ENCODE results near the gene PARD6A.

Gene PARD6A

DNA sequence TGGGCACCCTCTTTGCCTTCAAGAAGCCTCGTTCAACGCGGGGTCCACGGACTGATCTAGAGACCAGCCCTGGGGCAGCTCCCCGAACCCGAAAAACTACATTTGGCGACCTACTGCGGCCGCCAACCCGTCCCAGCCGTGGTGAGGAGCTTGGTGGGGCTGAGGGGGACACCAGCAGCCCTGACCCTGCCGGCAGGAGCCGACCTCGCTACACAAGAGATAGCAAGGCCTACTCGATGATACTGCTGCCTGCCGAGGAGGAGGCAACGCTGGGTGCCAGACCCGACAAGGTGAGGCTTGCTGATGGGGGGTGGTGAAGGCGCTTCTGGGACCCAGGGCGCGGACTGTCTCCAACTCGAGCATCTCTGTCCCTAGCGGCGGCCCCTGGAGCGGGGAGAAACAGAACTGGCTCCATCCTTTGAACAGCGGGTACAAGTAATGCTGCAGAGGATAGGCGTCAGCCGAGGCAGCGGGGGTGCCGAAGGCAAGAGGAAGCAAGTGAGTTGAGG is 6.3 kb upstream of the PARD6A start:
- 91% methylated on average over 30 of the region's 30 CpGs for WGBS
- DNase-seq: no peak
- H3K4ac ChIP-seq (ENCODE audit: low read depth in 1 of 2, low read length in 2 of 2): no peak overlapping the region
- peaks cover 0 to 21% of the 10 kb centered on the region in 2 experiments for H3K36me3 ChIP-seq (ENCODE audit: control insufficient read depth in 1 of 2, insufficient read depth in 2 of 2, low read depth in 1 of 2, low read length in 2 of 2)
- H2BK120ac ChIP-seq (ENCODE audit: low read depth, low read length): no peak overlapping the region
- H3K79me1 ChIP-seq (replicated peaks; ENCODE audit: low read length, poor library complexity, severe bottlenecking): peaks cover 7% of the 10 kb centered on the region
- no peak overlapping the region for H2AFZ ChIP-seq (ENCODE audit: low read depth, low read length)
- no peak overlapping the region for H2BK12ac ChIP-seq (ENCODE audit: low read length in 2 of 2)
- no peak overlapping the region for H4K8ac ChIP-seq (ENCODE audit: low read length)
- no peak overlapping the region for H2BK5ac ChIP-seq (ENCODE audit: low read depth, low read length, poor library complexity, severe bottlenecking)
- H3K9me3 ChIP-seq (ENCODE audit: control insufficient read depth, low read length): no peaks in the 10 kb centered on the region
- no peak overlapping the region for H3K18ac ChIP-seq (ENCODE audit: low read depth in 1 of 2, low read length in 2 of 2)
- no peak overlapping the region for H3K14ac ChIP-seq (ENCODE audit: low read length in 2 of 2)
- peaks cover 19% of the 10 kb centered on the region for H3K4me1 ChIP-seq (ENCODE audit: control insufficient read depth, insufficient read depth, low read depth, low read length)
- peaks cover 42 to 43% of the 10 kb centered on the region in 2 experiments for H3K27me3 ChIP-seq (ENCODE audit: control insufficient read depth in 1 of 2, insufficient read depth in 1 of 2, low read length in 2 of 2)
- H3K4me2 ChIP-seq (ENCODE audit: low read length, poor library complexity, severe bottlenecking): no peak overlapping the region
- H3K23ac ChIP-seq (ENCODE audit: low read length in 2 of 2): no peak overlapping the region
- H4K91ac ChIP-seq (ENCODE audit: low read length): peak overlapping the region; percentile 31
- H3K9ac ChIP-seq (ENCODE audit: low read length): no peak overlapping the region
- no peak overlapping the region for H3K4me3 ChIP-seq (ENCODE audit: insufficient read depth in 1 of 2, low read depth in 1 of 2, low read length in 2 of 2)
- no peak overlapping the region for H2AK5ac ChIP-seq (ENCODE audit: low read length, severe bottlenecking)
- no peak overlapping the region for H2BK15ac ChIP-seq (ENCODE audit: low read depth, poor library complexity, severe bottlenecking)
- no peak overlapping the region for H3K27ac ChIP-seq (ENCODE audit: low read length, poor library complexity, severe bottlenecking)

DNA sequence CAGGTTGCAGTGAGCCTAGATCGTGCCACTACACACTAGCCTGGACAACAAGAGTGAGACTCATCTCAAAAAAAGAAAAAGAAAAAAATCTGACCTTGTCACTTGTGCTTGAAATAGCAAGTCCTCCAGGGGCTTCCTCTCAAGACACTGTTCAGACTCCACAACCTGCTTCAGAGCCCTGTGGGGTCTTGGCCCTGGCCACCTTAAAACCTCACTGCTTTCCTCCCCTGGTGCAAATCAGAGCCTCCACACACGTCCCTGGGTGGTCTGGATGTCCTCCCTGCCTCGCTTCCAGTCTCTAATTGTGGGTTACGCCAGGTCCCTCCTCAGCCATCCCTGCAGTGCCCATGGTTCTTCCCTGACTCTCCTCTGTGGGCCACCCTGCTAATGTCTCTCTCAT is 5.4 kb upstream of the PARD6A start:
- Histone ChIP-seq H3K4me2 (ENCODE audit: low read length, poor library complexity, severe bottlenecking) (no peak overlapping the region), H3K14ac (ENCODE audit: low read length in 2 of 2) (no peak overlapping the region), H3K36me3 (ENCODE audit: control insufficient read depth in 1 of 2, insufficient read depth in 2 of 2, low read depth in 1 of 2, low read length in 2 of 2) (peaks cover 0 to 21% of the 10 kb centered on the region in 2 experiments), H3K23ac (ENCODE audit: low read length in 2 of 2) (no peak overlapping the region), H2AFZ (ENCODE audit: low read depth, low read length) (no peak overlapping the region), H3K27ac (ENCODE audit: low read length, poor library complexity, severe bottlenecking) (no peak overlapping the region), H2AK5ac (ENCODE audit: low read length, severe bottlenecking) (no peak overlapping the region), H3K4me1 (ENCODE audit: control insufficient read depth, insufficient read depth, low read depth, low read length) (peaks cover 22% of the 10 kb centered on the region), H2BK5ac (ENCODE audit: low read depth, low read length, poor library complexity, severe bottlenecking) (no peak overlapping the region), H4K8ac (ENCODE audit: low read length) (no peak overlapping the region), H3K27me3 (ENCODE audit: control insufficient read depth in 1 of 2, insufficient read depth in 1 of 2, low read length in 2 of 2) (peaks cover 33 to 38% of the 10 kb centered on the region in 2 experiments), H3K9me3 (ENCODE audit: control insufficient read depth, low read length) (no peaks in the 10 kb centered on the region), H2BK15ac (ENCODE audit: low read depth, poor library complexity, severe bottlenecking) (no peak overlapping the region), H3K4ac (ENCODE audit: low read depth in 1 of 2, low read length in 2 of 2) (no peak overlapping the region), H3K4me3 (ENCODE audit: insufficient read depth in 1 of 2, low read depth in 1 of 2, low read length in 2 of 2) (no peak overlapping the region), H2BK12ac (ENCODE audit: low read length in 2 of 2) (no peak overlapping the region), H2BK120ac (ENCODE audit: low read depth, low read length) (no peak overlapping the region), H3K18ac (ENCODE audit: low read depth in 1 of 2, low read length in 2 of 2) (no peak overlapping the region), H3K79me1 (replicated peaks; ENCODE audit: low read length, poor library complexity, severe bottlenecking) (peaks cover 8% of the 10 kb centered on the region), H4K91ac (ENCODE audit: low read length) (no peak overlapping the region), H3K9ac (ENCODE audit: low read length) (no peak overlapping the region)
- DNase-seq: no peak
- WGBS: 83% methylated on average over 4 of the region's 4 CpGs

DNA sequence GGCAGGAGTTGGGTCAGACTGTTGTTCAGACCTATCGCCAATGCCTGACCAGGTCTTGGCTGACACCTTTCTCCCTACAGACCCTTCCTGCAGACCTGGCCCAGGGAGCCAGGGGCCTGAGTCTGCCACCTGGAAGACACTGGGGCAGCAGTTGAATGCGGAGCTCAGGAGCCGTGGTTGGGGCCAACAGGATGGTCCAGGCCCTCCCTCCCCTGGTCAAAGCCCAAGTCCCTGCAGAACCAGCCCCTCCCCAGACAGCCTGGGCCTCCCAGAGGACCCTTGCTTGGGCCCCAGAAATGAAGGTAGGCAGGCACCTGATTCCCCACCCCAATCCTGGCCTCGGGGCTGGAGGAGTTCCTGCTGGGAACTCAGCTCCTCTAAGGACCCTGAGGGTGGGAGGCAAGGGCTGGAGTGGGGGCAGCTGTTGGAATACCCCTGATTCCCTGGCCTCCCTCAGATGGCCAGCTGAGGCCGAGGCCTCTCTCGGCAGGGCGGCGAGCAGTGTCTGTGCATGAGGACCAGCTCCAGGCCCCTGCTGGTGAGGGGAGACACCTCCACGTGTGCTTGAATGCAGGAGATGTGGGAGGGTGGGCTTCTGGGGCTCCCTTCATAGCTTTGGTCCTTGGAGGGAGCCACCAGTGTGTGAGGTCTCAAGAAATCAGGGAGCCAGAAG is 4.3 kb upstream of the PARD6A start:
- Histone ChIP-seq H3K4me3 (ENCODE audit: insufficient read depth in 1 of 2, low read depth in 1 of 2, low read length in 2 of 2) (no peak overlapping the region), H3K4me1 (ENCODE audit: control insufficient read depth, insufficient read depth, low read depth, low read length) (peaks cover 29% of the 10 kb centered on the region), H2BK120ac (ENCODE audit: low read depth, low read length) (no peak overlapping the region), H3K27ac (ENCODE audit: low read length, poor library complexity, severe bottlenecking) (no peak overlapping the region), H2BK15ac (ENCODE audit: low read depth, poor library complexity, severe bottlenecking) (no peak overlapping the region), H3K9me3 (ENCODE audit: control insufficient read depth, low read length) (no peaks in the 10 kb centered on the region), H2AK5ac (ENCODE audit: low read length, severe bottlenecking) (no peak overlapping the region), H3K18ac (ENCODE audit: low read depth in 1 of 2, low read length in 2 of 2) (no peak overlapping the region), H3K79me1 (replicated peaks; ENCODE audit: low read length, poor library complexity, severe bottlenecking) (peaks cover 8% of the 10 kb centered on the region), H4K91ac (ENCODE audit: low read length) (no peak overlapping the region), H3K4me2 (ENCODE audit: low read length, poor library complexity, severe bottlenecking) (no peak overlapping the region), H3K36me3 (ENCODE audit: control insufficient read depth in 1 of 2, insufficient read depth in 2 of 2, low read depth in 1 of 2, low read length in 2 of 2) (peaks cover 0 to 21% of the 10 kb centered on the region in 2 experiments), H3K27me3 (ENCODE audit: control insufficient read depth in 1 of 2, insufficient read depth in 1 of 2, low read length in 2 of 2) (peaks cover 22 to 28% of the 10 kb centered on the region in 2 experiments), H3K4ac (ENCODE audit: low read depth in 1 of 2, low read length in 2 of 2) (no peak overlapping the region), H3K14ac (ENCODE audit: low read length in 2 of 2) (no peak overlapping the region), H2BK12ac (ENCODE audit: low read length in 2 of 2) (no peak overlapping the region), H2BK5ac (ENCODE audit: low read depth, low read length, poor library complexity, severe bottlenecking) (no peak overlapping the region), H2AFZ (ENCODE audit: low read depth, low read length) (no peak overlapping the region), H4K8ac (ENCODE audit: low read length) (no peak overlapping the region), H3K23ac (ENCODE audit: low read length in 2 of 2) (no peak overlapping the region), H3K9ac (ENCODE audit: low read length) (no peak overlapping the region)
- 96% methylated on average over 8 of the region's 9 CpGs for WGBS
- no peak for DNase-seq

DNA sequence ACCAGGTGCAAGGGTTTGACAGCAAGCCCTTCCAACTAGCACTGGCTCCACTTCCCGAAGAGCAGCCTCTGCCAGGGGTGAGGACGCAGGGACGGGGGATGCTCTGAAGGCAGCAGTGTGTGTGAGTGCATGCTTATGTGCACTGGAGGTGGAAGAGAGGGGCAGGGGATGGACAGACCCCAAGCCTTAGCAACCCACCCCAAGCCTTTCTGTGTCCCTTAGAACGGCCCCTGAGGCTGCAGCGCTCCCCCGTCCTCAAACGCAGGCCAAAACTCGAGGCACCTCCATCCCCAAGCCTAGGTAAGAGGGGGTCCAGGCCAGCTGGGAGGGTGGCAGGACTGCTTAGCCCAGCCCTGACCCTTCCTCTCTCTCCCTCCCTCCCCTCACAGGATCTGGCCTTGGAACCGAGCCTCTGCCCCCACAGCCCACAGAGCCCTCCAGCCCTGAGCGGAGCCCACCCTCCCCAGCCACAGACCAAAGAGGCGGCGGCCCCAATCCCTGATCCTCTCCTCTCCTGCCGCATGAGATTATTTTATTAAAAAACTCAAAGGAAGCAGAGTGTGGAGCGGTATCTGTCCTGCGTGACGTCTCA is 3.6 kb upstream of the PARD6A start:
- H3K9me3 ChIP-seq (ENCODE audit: control insufficient read depth, low read length): no peaks in the 10 kb centered on the region
- H3K4ac ChIP-seq (ENCODE audit: low read depth in 1 of 2, low read length in 2 of 2): no peak overlapping the region
- no peak overlapping the region for H3K4me2 ChIP-seq (ENCODE audit: low read length, poor library complexity, severe bottlenecking)
- no peak overlapping the region for H3K18ac ChIP-seq (ENCODE audit: low read depth in 1 of 2, low read length in 2 of 2)
- DNase-seq: no peak
- no peak overlapping the region for H3K27ac ChIP-seq (ENCODE audit: low read length, poor library complexity, severe bottlenecking)
- no peak overlapping the region for H2BK12ac ChIP-seq (ENCODE audit: low read length in 2 of 2)
- H2BK5ac ChIP-seq (ENCODE audit: low read depth, low read length, poor library complexity, severe bottlenecking): no peak overlapping the region
- no peak overlapping the region for H3K4me3 ChIP-seq (ENCODE audit: insufficient read depth in 1 of 2, low read depth in 1 of 2, low read length in 2 of 2)
- no peak overlapping the region for H3K14ac ChIP-seq (ENCODE audit: low read length in 2 of 2)
- no peak overlapping the region for H2AK5ac ChIP-seq (ENCODE audit: low read length, severe bottlenecking)
- H3K23ac ChIP-seq (ENCODE audit: low read length in 2 of 2): no peak overlapping the region
- peaks cover 2 to 24% of the 10 kb centered on the region in 2 experiments for H3K36me3 ChIP-seq (ENCODE audit: control insufficient read depth in 1 of 2, insufficient read depth in 2 of 2, low read depth in 1 of 2, low read length in 2 of 2)
- H2AFZ ChIP-seq (ENCODE audit: low read depth, low read length): no peak overlapping the region
- peaks cover 16 to 21% of the 10 kb centered on the region in 2 experiments for H3K27me3 ChIP-seq (ENCODE audit: control insufficient read depth in 1 of 2, insufficient read depth in 1 of 2, low read length in 2 of 2)
- no peak overlapping the region for H3K9ac ChIP-seq (ENCODE audit: low read length)
- H2BK15ac ChIP-seq (ENCODE audit: low read depth, poor library complexity, severe bottlenecking): no peak overlapping the region
- WGBS: over 99% methylated on average over 14 of the region's 16 CpGs
- no peak overlapping the region for H4K91ac ChIP-seq (ENCODE audit: low read length)
- no peak overlapping the region for H4K8ac ChIP-seq (ENCODE audit: low read length)
- peaks cover 30% of the 10 kb centered on the region for H3K4me1 ChIP-seq (ENCODE audit: control insufficient read depth, insufficient read depth, low read depth, low read length)
- H2BK120ac ChIP-seq (ENCODE audit: low read depth, low read length): no peak overlapping the region
- H3K79me1 ChIP-seq (replicated peaks; ENCODE audit: low read length, poor library complexity, severe bottlenecking): peaks cover 8% of the 10 kb centered on the region

Data from mesenchymal stem cell (in vitro differentiated cells and primary cell).